ENCODE results near the gene PAPPA2. TPM values are rescaled to one million over a fixed set of nuclear protein-coding genes. Genes with fewer than 3 reads are reported as not detected.

Gene PAPPA2
- total RNA-seq, 1 experiment from 2014 or later, result not detected

DNA sequence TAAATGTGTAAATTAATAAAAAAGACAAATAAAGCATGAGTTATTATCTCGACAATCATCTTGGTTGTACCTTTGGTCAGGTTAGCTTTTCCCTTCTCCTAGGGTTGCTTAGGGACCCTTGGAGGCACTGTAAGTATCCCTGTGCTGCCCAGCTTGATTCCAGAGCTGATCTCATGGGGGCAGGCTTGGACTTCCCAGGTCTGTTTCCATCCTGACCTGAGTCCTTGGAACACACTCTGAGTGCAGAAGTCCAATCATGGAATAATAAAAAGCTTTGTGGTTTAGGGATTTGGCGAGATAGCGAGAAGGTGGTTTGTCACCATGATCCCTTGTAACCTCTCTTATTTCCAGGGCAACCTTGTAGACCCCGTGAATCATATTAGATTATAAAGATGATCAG lies 18.7 kb upstream of the PAPPA2 start:
- Histone ChIP-seq H3K4me3 (no peak overlapping the region), H3K36me3 (ENCODE audit: low read depth) (no peaks in the 10 kb centered on the region), H3F3A (ENCODE audit: insufficient read depth, low read depth) (no peaks in the 10 kb centered on the region), H3K4me1 (replicated peaks; ENCODE audit: insufficient read depth) (no peaks in the 10 kb centered on the region), H3K9me3 (ENCODE audit: insufficient read depth, low read depth) (no peaks in the 10 kb centered on the region), H3K27me3 (ENCODE audit: insufficient read depth, low read depth) (no peaks in the 10 kb centered on the region), H4K20me1 (ENCODE audit: insufficient read depth) (no peaks in the 10 kb centered on the region), H2AFZ (no peak overlapping the region), H3K79me2 (ENCODE audit: low read depth) (no peaks in the 10 kb centered on the region), H3K27ac (no peak overlapping the region), H3K9me2 (ENCODE audit: insufficient read depth) (no peaks in the 10 kb centered on the region), H3K4me2 (no peak overlapping the region)
- intact Hi-C loops (cut with micrococcal nuclease; ENCODE audit: unreplicated experiment), result no loop called here
- TF ChIP-seq, protein P1, sequence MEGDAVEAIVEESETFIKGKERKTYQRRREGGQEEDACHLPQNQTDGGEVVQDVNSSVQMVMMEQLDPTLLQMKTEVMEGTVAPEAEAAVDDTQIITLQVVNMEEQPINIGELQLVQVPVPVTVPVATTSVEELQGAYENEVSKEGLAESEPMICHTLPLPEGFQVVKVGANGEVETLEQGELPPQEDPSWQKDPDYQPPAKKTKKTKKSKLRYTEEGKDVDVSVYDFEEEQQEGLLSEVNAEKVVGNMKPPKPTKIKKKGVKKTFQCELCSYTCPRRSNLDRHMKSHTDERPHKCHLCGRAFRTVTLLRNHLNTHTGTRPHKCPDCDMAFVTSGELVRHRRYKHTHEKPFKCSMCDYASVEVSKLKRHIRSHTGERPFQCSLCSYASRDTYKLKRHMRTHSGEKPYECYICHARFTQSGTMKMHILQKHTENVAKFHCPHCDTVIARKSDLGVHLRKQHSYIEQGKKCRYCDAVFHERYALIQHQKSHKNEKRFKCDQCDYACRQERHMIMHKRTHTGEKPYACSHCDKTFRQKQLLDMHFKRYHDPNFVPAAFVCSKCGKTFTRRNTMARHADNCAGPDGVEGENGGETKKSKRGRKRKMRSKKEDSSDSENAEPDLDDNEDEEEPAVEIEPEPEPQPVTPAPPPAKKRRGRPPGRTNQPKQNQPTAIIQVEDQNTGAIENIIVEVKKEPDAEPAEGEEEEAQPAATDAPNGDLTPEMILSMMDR (conservative IDR thresholded peaks at IDR 0.05), result no peak
- TF ChIP-seq EZH2 (IDR thresholded peaks at IDR 0.05; ENCODE audit: low read depth), result no peak
- no TSS peak for BruUV-seq (replicated peaks)
- POLR2A ChIA-PET (ENCODE audit: unreplicated experiment), result no interaction called here
- DNase-seq, result no peak
- CTCF ChIA-PET, result no interaction called here

DNA sequence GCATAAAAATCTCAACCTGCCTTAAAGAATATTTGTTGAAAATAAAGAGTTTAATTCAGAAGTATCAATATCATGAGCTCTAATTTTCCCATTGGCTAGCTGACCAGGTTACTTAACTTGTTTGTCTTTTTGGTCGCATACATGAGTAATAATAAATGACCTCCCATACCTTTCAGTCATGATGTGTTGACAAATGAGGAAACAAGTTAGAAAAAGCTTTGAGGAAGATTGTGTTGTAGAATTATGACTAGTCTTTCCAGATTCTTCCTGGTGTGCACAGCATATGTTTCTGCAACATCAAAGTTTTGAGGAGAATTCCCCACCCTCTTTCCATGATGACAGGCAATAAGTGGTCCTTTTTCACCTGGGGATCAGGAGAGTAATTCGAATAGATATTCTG lies 17.6 kb upstream of the PAPPA2 start:
- ChIA-PET POLR2A (ENCODE audit: unreplicated experiment) (no interaction called here), CTCF (interaction anchor here (0.6 kb wide), 1 partner anchor 453 kb away, joined by 3 read pairs; no protein-coding TSS in a partner anchor)
- Histone ChIP-seq H3K9me3 (ENCODE audit: insufficient read depth, low read depth) (no peaks in the 10 kb centered on the region), H3K4me2 (no peak overlapping the region), H3K4me1 (replicated peaks; ENCODE audit: insufficient read depth) (0 out of 2 replicates have a peak, but pooled peaks cover 3% of the 10 kb centered on the region), H3K27me3 (ENCODE audit: insufficient read depth, low read depth) (no peaks in the 10 kb centered on the region), H3K9me2 (ENCODE audit: insufficient read depth) (no peaks in the 10 kb centered on the region), H3K4me3 (no peak overlapping the region), H3K79me2 (ENCODE audit: low read depth) (no peaks in the 10 kb centered on the region), H3K36me3 (ENCODE audit: low read depth) (no peaks in the 10 kb centered on the region), H4K20me1 (ENCODE audit: insufficient read depth) (no peaks in the 10 kb centered on the region), H2AFZ (no peak overlapping the region), H3F3A (ENCODE audit: insufficient read depth, low read depth) (no peaks in the 10 kb centered on the region), H3K27ac (no peak overlapping the region)
- TF ChIP-seq, protein P1 (conservative IDR thresholded peaks at IDR 0.05), result no peak
- TF ChIP-seq EZH2 (IDR thresholded peaks at IDR 0.05; ENCODE audit: low read depth), result no peak
- DNase-seq, result no peak
- BruUV-seq (replicated peaks), result no TSS peak
- intact Hi-C loops (cut with micrococcal nuclease; ENCODE audit: unreplicated experiment), result no loop called here

DNA sequence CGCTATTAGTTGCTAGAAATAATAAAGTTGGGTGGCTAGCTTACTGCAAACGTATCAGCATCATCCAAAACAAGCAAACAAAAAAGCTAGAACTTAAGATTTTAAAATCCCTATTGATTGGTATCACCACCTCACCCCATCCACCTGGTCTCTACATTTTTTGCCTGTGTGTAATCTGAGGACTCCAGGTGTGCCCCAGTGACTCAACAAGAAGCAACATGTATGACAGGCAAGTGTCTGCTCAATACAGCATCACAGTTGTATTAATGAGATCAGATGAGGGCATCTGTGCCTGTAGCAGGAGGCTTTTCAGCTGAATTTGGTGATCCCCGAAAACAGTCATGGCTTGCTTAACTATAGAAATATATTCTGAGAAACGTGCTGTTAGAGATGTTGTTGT lies 14.6 kb upstream of the PAPPA2 start:
- Histone ChIP-seq H3K27me3 (ENCODE audit: insufficient read depth, low read depth) (no peaks in the 10 kb centered on the region), H3K36me3 (ENCODE audit: low read depth) (no peaks in the 10 kb centered on the region), H3K9me3 (ENCODE audit: insufficient read depth, low read depth) (no peaks in the 10 kb centered on the region), H2AFZ (no peak overlapping the region), H3F3A (ENCODE audit: insufficient read depth, low read depth) (no peaks in the 10 kb centered on the region), H3K9me2 (ENCODE audit: insufficient read depth) (no peaks in the 10 kb centered on the region), H3K79me2 (ENCODE audit: low read depth) (no peaks in the 10 kb centered on the region), H3K4me3 (no peak overlapping the region), H3K4me2 (no peak overlapping the region), H4K20me1 (ENCODE audit: insufficient read depth) (no peaks in the 10 kb centered on the region), H3K4me1 (replicated peaks; ENCODE audit: insufficient read depth) (0 out of 2 replicates have a peak, but pooled peaks cover 10% of the 10 kb centered on the region), H3K27ac (no peak overlapping the region)
- POLR2A ChIA-PET (ENCODE audit: unreplicated experiment), result no interaction called here
- intact Hi-C loops (cut with micrococcal nuclease; ENCODE audit: unreplicated experiment), result no loop called here
- no peak for DNase-seq
- TF ChIP-seq, protein P1 (conservative IDR thresholded peaks at IDR 0.05), result no peak
- TF ChIP-seq EZH2 (IDR thresholded peaks at IDR 0.05; ENCODE audit: low read depth), result no peak
- CTCF ChIA-PET, result no interaction called here
- BruUV-seq (replicated peaks), result no TSS peak

All from PC-9 (cell line).